Measurements from ENCODE around the gene SIM1.

Gene SIM1

DNA sequence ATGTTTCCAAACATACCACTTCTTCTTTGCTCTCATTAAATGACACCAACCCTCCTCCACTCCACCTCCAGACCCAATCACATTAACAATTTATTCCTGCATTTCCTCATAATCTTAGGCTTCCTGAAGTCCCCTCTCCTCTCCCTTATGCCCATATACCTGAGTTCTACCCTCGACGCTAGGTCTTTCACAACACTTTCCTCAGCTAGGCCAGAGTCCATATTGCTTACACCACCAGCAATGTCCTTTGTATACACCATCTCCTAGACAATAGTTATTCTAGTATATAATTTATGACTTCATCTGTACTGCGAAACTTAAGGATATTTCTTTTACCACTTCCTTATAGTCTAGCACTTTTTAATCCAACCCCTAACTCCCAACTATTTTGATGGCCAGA lies 47.7 kb downstream of the SIM1 start:
- DNase-seq = no peak

DNA sequence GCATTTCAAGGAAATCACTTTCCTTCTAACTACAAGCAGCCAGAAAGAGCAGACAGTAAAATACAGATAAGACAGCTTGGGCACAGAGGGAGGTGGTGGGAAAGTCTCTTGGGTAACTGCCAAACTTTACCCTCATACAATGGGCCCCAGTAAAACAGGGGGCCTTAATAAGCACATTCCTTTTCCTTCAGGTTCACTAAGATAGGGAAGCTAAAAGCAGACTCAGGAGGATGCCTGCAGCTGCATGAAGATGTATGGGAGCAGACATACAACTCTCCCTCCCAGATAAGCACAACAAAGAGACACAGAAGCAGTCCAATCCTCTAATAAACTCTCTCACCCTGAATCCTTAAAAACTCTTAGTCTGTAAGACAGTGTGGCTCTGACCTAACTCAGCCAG lies 49.0 kb downstream of the SIM1 start:
- no peak for DNase-seq

GRCh38 chr6:100412872-100413271 lies 51.8 kb downstream of the SIM1 start:
- DNase-seq = no peak

DNA sequence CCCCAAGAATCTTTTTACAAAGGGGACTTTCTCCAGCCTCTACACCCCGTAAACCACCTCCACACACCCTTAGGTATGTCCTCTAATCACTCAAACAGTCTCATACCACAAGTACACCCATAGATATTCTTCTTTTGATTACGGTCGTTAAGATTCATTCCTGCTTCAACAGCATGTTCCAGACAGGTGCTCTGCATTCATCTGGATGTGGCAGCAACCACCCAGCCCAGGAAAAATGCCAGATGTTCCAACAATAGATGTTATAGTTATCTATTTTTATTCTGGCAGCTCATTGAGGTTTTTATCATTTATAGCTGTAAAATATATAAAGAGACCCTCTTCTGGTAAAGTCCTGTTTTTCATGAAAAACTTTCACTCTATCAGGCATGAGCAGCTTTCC lies 60.7 kb downstream of the SIM1 start:
- no peak for DNase-seq

- DNase-seq = no peak
These were observed 71.2 kb downstream of the SIM1 start for GRCh38 chr6:100393493-100393892.

- no peak for DNase-seq
These were observed 72.3 kb downstream of the SIM1 start for GRCh38 chr6:100392423-100392822.

- no peak for DNase-seq
These were observed 75.7 kb downstream of the SIM1 start for GRCh38 chr6:100388868-100389519.

DNA sequence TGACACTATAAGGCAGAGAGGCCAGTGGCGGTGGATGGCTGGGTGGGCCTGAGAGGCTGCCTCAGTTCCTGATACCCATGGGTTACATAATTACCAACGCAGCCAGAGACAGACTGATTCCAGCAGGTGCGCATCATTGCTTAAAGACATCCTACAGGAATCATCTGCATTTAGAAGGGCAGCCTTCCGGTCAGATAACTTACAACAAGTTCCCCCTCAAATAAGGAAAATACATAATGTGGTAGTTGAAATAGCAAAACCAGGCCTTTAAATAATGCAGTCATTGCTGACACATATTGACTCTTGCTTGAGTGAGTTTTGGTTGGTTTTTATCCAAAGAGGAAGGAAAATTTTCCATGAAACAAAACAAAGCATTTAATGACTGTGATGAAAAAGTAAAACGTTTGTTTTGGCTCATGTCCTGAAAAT lies 81.9 kb downstream of the SIM1 start:
- DNase-seq = no peak

- no peak for DNase-seq
These were observed 82.7 kb downstream of the SIM1 start for GRCh38 chr6:100382031-100382430.

GRCh38 chr6:100381111-100381510 lies 83.6 kb downstream of the SIM1 start:
- no peak for DNase-seq

GRCh38 chr6:100379386-100379785 lies 85.3 kb downstream of the SIM1 start:
- no peak for DNase-seq

- DNase-seq = no peak
These were observed 86.1 kb downstream of the SIM1 start for GRCh38 chr6:100378576-100378975.

- DNase-seq = peak; percentile 38 to 58
These were observed 88.6 kb downstream of the SIM1 start for GRCh38 chr6:100376103-100376502.

- DNase-seq = no peak
These were observed 92.2 kb downstream of the SIM1 start for GRCh38 chr6:100372326-100373091.

DNA sequence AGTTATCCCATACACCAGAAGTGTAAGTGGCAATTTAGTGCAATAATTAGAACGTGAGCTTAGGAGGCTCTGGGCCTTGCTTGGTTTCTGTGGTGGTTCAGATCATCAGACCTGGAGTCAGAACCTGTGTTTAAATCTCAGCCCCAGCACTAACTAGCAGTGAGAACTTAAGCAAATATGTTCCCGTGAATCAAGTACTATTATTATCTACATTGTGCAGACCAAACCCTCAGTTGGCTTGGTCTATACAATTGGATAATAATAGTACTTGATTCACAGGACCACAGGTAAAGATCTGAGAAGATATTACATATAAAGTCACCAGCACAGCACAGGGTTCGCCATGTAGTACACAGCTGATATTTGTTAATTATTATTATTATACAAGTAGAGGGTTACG lies 93.1 kb downstream of the SIM1 start:
- DNase-seq = no peak

DNA sequence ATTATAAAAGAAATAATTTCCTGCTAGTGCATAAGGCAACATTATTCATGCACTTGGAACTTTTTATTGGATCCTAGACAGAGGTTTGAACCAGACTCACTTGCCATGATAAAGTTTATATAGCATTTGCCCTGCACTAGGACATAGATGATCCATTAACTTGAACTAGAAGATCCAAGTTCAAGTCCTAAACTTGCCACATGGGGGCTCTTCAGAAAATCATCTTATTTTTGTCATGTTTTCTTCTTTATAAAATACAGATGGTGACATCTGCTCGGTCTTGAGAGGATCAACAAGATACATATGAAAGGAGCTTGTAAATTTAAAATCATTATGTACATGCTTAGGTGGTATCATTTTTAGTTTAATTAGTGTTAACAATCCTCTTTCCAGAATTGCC lies 94.5 kb downstream of the SIM1 start:
- no peak for DNase-seq

DNA sequence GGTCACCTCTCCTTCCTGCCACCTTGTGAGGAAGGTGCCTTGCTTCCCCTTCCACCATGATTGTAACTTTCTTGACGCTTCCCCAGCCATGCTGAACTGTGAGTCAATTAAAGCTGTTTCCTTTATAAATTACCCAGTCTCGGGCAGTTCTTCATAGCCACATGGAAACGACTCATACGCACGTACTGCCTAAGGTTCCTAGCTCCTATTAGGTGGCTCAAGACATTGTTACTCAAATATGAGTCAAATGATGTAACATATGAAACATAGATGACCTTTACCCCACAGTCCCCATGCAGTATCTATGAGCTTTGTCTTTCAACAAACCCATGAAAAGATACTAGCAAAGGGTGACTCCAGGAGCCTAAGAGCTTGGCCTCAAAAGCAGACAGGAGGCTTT lies 98.3 kb downstream of the SIM1 start:
- no peak for DNase-seq

DNA sequence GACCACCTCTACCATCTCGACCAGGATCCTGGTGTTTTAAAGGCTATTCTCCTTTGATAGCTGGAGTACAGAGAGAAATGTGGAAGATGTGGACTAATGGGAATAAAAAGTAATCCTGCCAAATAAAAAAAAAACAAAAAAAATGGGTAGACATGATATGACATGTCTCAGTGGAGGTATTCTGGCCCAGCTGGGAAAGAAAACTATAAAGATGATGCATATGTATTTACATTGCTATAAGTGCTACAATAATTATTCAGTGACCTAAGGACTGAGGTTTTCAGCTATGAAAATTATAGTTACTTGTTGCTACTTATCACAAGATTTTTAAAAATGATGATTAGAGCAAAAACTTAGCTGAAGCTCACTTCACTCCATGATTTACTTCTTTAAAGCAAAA lies 101.1 kb downstream of the SIM1 start:
- DNase-seq = no peak

GRCh38 chr6:100354736-100355641 lies 109.7 kb downstream of the SIM1 start:
- DNase-seq = peak; percentile 4 to 28

DNA sequence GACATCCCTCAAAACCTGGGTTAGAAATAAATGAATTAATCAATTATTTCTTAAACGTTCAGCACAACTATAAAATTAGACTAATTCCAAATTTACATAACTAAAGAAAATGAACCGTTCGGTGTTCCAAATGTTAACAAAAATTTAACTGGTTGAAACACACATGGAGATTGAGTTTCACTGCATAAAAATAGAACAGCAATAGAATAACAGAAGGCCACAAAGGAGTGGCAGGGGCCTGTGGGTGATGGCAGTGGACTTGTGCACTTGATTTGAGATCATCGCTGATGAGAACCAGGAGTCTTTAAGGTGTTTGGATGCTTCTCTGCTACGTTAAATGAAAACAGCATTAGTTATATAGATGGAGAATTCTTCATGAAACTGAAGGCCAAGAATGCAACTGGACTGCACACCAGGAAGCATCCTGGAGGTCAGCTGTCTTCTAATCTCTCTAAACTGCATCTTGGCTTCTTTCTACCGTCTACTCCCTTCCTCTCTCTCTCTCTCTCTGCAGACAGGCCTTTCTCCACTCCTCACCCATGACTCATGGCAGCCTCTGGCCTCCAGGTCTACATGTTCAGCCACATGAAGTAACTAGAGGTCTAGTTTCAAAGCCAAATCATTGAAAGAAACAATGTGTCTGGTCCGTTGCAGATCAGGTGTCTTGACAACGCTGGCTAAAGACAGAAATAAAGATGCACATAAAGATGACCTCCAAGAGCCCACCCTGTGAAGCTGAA lies 111.3 kb downstream of the SIM1 start:
- no peak for DNase-seq

DNA sequence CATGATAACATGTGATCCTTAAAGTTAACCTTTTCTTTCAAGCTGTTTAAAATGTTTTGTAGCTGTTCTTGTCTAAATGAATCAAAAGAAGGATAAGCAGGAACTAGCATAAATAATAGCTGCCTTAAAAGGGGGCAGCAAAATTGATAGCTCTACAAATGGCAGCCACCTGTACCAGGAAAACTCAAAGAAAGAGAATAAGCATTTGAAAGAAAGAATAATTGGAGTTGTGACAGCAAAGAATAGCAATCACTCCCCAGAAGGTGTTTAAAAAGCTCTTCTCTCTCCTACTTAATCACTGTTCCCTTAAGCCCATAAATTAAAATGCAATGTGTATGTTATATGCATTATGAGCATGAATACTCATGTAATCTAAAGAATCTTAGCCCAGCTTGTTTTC lies 114.6 kb downstream of the SIM1 start:
- DNase-seq = no peak

- DNase-seq = no peak
These were observed 115.4 kb downstream of the SIM1 start for GRCh38 chr6:100349366-100349765.

All from SHP77 (cell line).